Stimulated activated CD8-positive, alpha-beta memory T cell treated with anti-CD3 and anti-CD28 coated beads, Interleukin-7, amount 100 ng/mL, for 4 hours (primary cell): ENCODE results near the gene ARRB2.

Source experiments
- DNase-seq, 2 donors: peaks; one replicate each; pipeline ENCODE4 v3.0.0-alpha.2; 2020; ENCODE audit warnings: low read depth in 2 of 2

Gene ARRB2

DNA sequence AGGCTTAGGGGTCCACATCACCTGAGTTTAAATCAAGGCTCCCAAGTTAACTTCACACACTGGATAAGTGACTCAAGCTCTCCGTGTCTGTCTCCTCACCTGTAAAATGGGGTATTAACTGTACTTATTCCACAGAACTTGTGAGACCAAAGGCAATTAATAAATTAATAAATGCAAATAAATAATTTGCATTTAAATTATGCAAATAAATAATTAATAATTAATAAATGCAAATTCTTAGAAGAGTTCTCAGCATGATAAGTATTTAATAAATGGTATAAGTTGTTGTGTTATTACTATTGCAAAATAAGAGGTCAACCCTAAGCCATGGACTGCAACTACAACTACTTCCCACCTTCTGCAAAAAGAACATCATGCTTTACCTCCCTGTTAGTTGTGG lies 43.0 kb downstream of the ARRB2 start:
- no peak for DNase-seq

- no peak for DNase-seq
Observed at GRCh38 chr17:4759776-4760236, 49.4 kb downstream of the ARRB2 start.

GRCh38 chr17:4764595-4764994 lies 54.2 kb downstream of the ARRB2 start:
- DNase-seq: no peak

DNA sequence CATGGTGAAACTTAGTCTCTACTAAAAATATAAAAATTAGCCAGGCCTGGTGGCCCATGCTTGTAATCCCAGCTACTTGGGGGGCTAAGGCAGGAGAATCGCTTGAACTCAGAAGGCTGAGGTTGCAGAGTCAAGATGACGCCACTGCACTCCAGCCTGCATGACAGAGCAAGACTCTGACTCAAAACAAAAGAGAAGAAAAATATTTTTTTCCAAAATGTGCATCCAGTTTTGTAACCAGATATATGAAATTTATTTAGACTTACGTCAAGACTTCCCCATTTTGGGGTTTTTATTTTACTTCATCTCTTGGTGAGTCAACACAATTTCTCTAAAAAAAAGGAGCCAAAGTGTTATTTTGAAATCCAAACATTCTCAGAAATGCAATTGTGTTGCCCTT lies 55.8 kb downstream of the ARRB2 start:
- no peak for DNase-seq

- DNase-seq: no peak
Observed at GRCh38 chr17:4766723-4767122, 56.3 kb downstream of the ARRB2 start.

- DNase-seq: no peak
Observed at GRCh38 chr17:4768298-4768697, 57.9 kb downstream of the ARRB2 start.

- DNase-seq: no peak
Observed at GRCh38 chr17:4769628-4770027, 59.2 kb downstream of the ARRB2 start.
